NB4 (cell line): ENCODE data around the gene DUSP16.

ENCODE experiments used
- DNase-seq: peaks from one replicate; pipeline ENCODE4 v3.0.0; 2010; ENCODE audit warnings: low read depth
- H3K4me3 ChIP-seq: one replicate; pipeline ENCODE4 v1.5.1; 2011; ENCODE audit warnings: mild to moderate bottlenecking, low read depth, low read length, moderate library complexity
- CTCF ChIP-seq: IDR thresholded peaks from one replicate; pipeline ENCODE4 v1.5.1; 2012; ENCODE audit warnings: low read depth, low read length
- MYC ChIP-seq: IDR thresholded peaks from 2 replicates; pipeline ENCODE4 v1.6.1; 2011; ENCODE audit warnings: low read depth, low read length
- POLR2A ChIP-seq: IDR thresholded peaks from 2 replicates; pipeline ENCODE4 v1.6.1; 2011; ENCODE audit warnings: mild to moderate bottlenecking; ENCODE audit not compliant: insufficient read length; ENCODE audit errors: extremely low read depth
- TF ChIP-seq, protein P1 (sequence below): IDR thresholded peaks from 2 replicates; pipeline ENCODE4 v1.6.1; 2011; ENCODE audit warnings: low read depth, low read length

DUSP16 gene

DNA sequence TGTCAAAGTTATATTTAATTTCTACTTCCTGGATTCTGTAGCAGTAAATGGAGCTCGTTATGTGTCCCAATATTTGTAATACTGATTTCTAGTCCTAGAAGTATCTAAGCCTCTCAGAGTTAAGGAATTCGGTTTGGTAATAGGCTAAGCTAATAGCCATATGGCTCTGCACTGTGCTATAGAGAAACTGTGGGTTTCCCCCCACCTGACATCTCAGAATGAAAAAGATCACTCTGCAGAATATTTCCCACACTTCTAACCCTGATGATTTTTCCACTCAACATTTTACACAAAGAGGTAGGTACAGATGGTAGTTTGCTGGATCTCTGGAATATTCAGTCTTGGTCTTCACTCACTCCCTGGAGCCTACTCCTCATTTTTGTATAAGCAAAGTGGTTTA lies 134.6 kb downstream of the DUSP16 start:
- DNase-seq, result no peak
- no peak for TF ChIP-seq MYC
- TF ChIP-seq, protein P1, sequence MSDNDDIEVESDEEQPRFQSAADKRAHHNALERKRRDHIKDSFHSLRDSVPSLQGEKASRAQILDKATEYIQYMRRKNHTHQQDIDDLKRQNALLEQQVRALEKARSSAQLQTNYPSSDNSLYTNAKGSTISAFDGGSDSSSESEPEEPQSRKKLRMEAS, result no peak
- TF ChIP-seq CTCF, result no peak
- no peak for TF ChIP-seq POLR2A
- H3K4me3 ChIP-seq, result no peak overlapping the region

GRCh38 chr12:12427568-12427967 lies 135.1 kb downstream of the DUSP16 start:
- TF ChIP-seq MYC (no peak), POLR2A (no peak), CTCF (no peak)
- TF ChIP-seq, protein P1, result no peak
- H3K4me3 ChIP-seq, result no peak overlapping the region
- DNase-seq, result no peak

DNA sequence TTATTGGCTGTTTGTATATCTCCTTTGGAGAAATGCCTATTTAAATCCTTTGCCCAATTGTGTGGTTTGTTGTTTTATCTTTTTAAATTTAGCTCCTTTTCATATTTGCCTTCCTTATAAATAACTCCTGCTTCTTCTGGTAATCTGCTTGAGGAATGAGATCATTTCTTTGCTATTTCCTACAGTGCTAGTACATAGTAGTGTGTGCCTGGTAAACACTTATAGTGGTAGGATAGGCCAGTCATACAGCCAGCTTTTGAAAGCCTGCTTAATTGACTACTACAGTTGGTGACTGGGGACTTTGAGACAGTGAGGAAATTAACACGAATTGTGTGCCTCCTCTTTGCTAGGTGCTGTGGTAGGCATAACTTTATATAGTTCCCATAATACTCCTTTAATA lies 137.0 kb downstream of the DUSP16 start:
- TF ChIP-seq, protein P1, result no peak
- TF ChIP-seq MYC (no peak), CTCF (no peak), POLR2A (no peak)
- H3K4me3 ChIP-seq, result no peak overlapping the region
- DNase-seq, result no peak

DNA sequence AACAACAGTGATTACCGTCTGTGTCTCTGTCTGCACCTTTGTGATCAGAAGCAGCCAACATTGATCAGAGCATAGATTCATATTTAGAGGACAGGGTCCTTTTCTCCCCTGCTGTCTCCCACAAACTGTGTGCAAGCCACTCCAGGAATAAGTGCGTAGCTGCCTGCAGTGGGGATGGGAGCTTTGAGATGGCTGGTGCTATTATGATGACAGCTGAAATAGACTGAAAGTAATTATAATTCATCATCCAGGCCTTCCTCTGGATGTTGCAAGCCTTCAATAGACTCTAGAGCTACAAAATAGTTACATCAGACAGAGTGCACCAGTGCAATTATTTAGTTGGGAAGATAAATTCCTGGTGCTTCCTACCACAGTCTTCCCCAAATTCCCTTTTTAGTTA lies 137.7 kb downstream of the DUSP16 start:
- no peak for DNase-seq
- no peak for TF ChIP-seq POLR2A
- TF ChIP-seq, protein P1, result no peak
- TF ChIP-seq MYC, result no peak
- no peak for TF ChIP-seq CTCF
- no peak overlapping the region for H3K4me3 ChIP-seq
